PC-3 (cell line): ENCODE results near the gene CHN1.

ENCODE experiments used
- CTCF ChIP-seq: fragments of 300-600 bp; sonication (generic); conservative IDR thresholded peaks from 2 replicates; pipeline ENCODE4 v1.5.1; 2017; ENCODE audit warnings: antibody characterized with exemption, low read depth, mild to moderate bottlenecking, low read length
- EZH2 ChIP-seq: fragments of 300-600 bp; sonication (generic); IDR thresholded peaks from one replicate; pipeline ENCODE4 v1.6.1; 2017; ENCODE audit warnings: antibody characterized with exemption, mild to moderate bottlenecking, low read length; ENCODE audit not compliant: unreplicated experiment
- EZH2phosphoT487 ChIP-seq: fragments of 300-600 bp; sonication (generic); IDR thresholded peaks from 2 replicates; pipeline ENCODE4 v1.6.1; 2018; ENCODE audit warnings: mild to moderate bottlenecking, antibody characterized with exemption, low read length, borderline replicate concordance

- TF ChIP-seq CTCF = no peak
- no peak for TF ChIP-seq EZH2
- TF ChIP-seq EZH2phosphoT487 = no peak
These were observed 49.2 kb upstream of the CHN1 start for GRCh38 chr2:175054340-175054739.
